Cardiac muscle cell (in vitro differentiated cells and primary cell): ENCODE measurements around the gene PCGF2. TPM values are rescaled to one million over a fixed set of nuclear protein-coding genes. Genes with fewer than 3 reads are reported as not detected.

ENCODE experiments used
- DNase-seq, 2 donors: peaks; one replicate each; pipeline versions ENCODE4 v3.0.0 to v3.0.0-alpha.2; 2010 to 2017; ENCODE audit warnings: low read depth in 1 of 2, low spot score in 1 of 2
- H3K27ac ChIP-seq: fragments of 200-600 bp; sonication (generic); 2 replicates; pipeline ENCODE4 v1.5.1; 2016
- H3K27me3 ChIP-seq: fragments of 200-600 bp; sonication (generic); 2 replicates; pipeline ENCODE4 v1.6.0; 2016; ENCODE audit warnings: control low read depth
- H3K36me3 ChIP-seq: fragments of 200-600 bp; sonication (generic); 2 replicates; pipeline ENCODE4 v1.5.1; 2016; ENCODE audit warnings: control low read depth
- H3K4me1 ChIP-seq: fragments of 200-600 bp; sonication (generic); 2 replicates; pipeline ENCODE4 v1.8.1; 2017; ENCODE audit warnings: low read depth, mild to moderate bottlenecking, mixed run types
- H3K4me3 ChIP-seq: fragments of 200-600 bp; sonication (generic); 2 replicates; pipeline ENCODE4 v1.5.1; 2016; ENCODE audit warnings: mild to moderate bottlenecking
- H3K9me3 ChIP-seq: fragments of 200-600 bp; sonication (generic); 2 replicates; pipeline ENCODE4 v1.5.1; 2017; ENCODE audit warnings: low read depth, mild to moderate bottlenecking, control low read depth
- polyA plus RNA-seq: library from polyadenylated mRNA; unstranded; fragments of >200 nt; fragmentation: Nextera tagmentation; extraction: Ambion mirVana; gene quantifications from 2 replicates; pipeline ENCODE4 v1.2.1, GENCODE V29; 2016
- total RNA-seq: library from RNA; depleted of rRNA; stranded (reverse); fragments of >200 nt; gene quantifications from 2 replicates; pipeline ENCODE4 v1.2.3, GENCODE V29; 2016
- TF ChIP-seq, protein P1 (sequence below): IDR thresholded peaks from 2 replicates; pipeline ENCODE4 v1.5.1; 2012; ENCODE audit warnings: low read depth, mild to moderate bottlenecking, low read length

Gene PCGF2
- total and polyA plus RNA-seq, 2 experiments from 2014 or later, result 12.2 to 21.7 TPM

DNA sequence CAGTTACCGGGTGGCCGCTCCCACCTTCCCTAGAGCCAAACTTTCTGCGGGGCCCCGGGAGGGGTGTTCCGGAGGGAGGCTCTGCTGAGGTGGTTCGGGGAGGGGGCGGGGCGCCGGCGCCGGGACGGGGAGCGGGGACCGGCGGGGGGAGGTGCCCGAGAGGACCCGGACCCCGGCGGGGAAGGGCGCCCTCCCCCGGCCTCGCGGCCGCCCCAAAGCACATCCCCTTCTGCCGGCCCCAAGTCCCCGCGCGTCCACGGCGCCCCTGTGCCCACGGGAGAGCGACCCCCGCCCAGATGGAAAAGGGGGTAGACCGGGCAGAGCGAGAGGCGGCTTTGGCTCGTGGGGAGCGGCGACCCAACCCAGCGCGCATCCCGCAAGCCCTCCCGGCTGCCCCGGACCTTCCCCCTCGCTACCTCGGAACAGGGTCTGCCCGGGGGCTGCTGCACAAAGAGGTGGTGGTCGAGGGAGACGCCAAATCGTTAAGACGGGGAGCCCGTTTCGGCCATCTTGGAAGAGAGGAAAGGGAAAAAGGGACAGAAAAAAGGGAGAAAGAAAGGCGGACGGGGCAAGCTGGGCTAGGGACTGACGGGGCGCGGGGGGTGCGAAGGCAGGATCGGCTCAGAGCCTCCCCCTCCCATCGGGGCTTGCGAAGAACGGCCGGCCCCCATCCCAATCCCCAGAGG is 530 bp downstream of the PCGF2 start:
- peaks cover 11% of the 10 kb centered on the region for H3K4me1 ChIP-seq
- H3K27ac ChIP-seq, result peak overlapping the region; percentile 76
- peak; percentile 48 to 61 for DNase-seq

DNA sequence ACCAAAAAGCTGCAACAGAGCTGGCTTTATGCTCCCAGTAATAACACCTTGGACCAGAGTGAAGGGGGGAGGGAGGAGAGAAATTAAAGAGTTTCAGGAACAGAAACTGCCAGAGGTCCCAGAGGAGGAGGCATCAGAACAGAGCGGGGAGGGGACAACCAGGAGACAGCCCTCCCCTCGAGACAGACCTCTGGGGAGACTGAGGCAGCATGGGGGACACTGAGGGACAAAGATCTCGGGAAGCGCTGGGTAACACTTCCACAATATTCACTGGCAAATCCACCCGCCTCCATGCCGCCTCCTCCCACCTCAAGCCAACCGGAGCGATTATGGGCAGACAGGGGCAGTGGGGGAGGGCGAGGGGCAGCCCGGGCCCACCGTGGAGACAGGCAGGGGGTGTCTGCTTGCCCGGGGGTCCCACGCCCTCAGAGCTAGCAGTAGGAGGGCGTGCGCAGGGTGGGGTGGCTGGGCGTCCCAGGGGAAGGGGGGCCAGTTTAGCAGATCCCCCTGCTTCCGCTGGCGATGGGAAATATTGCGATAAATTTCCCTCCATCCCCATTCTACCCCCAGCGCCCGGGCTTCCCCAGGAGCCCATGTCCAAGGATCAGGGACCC is 1.2 kb downstream of the PCGF2 start:
- Histone ChIP-seq H3K27ac (no peak overlapping the region), H3K9me3 (no peaks in the 10 kb centered on the region), H3K4me1 (peaks cover 18% of the 10 kb centered on the region), H3K27me3 (no peaks in the 10 kb centered on the region), H3K4me3 (peak overlapping the region; percentile 97), H3K36me3 (no peaks in the 10 kb centered on the region)
- no peak for DNase-seq
- TF ChIP-seq, protein P1, sequence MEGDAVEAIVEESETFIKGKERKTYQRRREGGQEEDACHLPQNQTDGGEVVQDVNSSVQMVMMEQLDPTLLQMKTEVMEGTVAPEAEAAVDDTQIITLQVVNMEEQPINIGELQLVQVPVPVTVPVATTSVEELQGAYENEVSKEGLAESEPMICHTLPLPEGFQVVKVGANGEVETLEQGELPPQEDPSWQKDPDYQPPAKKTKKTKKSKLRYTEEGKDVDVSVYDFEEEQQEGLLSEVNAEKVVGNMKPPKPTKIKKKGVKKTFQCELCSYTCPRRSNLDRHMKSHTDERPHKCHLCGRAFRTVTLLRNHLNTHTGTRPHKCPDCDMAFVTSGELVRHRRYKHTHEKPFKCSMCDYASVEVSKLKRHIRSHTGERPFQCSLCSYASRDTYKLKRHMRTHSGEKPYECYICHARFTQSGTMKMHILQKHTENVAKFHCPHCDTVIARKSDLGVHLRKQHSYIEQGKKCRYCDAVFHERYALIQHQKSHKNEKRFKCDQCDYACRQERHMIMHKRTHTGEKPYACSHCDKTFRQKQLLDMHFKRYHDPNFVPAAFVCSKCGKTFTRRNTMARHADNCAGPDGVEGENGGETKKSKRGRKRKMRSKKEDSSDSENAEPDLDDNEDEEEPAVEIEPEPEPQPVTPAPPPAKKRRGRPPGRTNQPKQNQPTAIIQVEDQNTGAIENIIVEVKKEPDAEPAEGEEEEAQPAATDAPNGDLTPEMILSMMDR, result no peak

More for the DNA sequence above, 530 bp downstream of the PCGF2 start:
- H3K9me3 ChIP-seq, result no peaks in the 10 kb centered on the region
- TF ChIP-seq, protein P1, result no peak
- no peaks in the 10 kb centered on the region for H3K27me3 ChIP-seq
- peak overlapping the region; percentile 97 for H3K4me3 ChIP-seq
- H3K36me3 ChIP-seq, result no peaks in the 10 kb centered on the region

DNA sequence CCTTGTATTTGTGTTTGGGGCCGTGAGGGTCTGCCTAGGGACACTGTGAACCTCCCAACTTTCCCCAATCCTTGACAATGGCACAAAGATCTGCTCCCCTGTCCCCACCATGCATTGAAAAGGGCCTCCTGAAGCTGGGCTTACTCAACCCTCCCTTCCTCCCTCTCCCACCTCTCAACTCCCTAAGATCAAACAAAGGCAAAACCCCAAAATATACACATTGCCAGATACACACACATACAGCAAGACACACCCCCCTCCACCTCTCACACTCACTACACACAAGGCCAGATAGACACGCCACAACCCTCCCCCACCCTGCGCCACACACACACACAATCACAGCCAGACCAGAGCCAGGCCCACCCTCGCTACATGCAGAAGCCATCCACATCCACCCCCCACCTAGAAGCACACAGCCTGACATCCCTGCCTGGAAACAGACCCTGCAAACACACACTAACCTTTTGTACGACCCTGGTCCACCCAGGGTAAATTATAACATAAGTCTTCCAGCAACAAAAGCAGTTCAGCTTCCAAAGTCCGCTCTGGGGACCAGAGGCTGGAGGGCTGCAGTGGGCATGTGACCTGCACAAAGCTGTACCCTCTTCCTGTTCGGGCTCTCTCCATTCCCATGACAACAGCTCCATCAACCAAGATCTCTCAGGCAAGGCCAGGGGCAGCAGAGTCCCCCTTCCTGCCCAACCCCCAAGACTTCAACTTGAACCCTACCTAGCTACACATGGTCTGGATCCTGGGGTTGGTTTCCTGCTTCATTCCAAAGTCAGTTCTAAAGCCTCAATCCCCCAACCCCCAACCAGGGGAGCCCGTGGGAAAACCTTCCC is 1.9 kb downstream of the PCGF2 start:
- Histone ChIP-seq H3K9me3 (no peaks in the 10 kb centered on the region), H3K36me3 (no peaks in the 10 kb centered on the region), H3K4me3 (peak overlapping the region; percentile 97), H3K27ac (no peak overlapping the region), H3K4me1 (peaks cover 20% of the 10 kb centered on the region), H3K27me3 (no peaks in the 10 kb centered on the region)
- TF ChIP-seq, protein P1, result no peak
- DNase-seq, result no peak

DNA sequence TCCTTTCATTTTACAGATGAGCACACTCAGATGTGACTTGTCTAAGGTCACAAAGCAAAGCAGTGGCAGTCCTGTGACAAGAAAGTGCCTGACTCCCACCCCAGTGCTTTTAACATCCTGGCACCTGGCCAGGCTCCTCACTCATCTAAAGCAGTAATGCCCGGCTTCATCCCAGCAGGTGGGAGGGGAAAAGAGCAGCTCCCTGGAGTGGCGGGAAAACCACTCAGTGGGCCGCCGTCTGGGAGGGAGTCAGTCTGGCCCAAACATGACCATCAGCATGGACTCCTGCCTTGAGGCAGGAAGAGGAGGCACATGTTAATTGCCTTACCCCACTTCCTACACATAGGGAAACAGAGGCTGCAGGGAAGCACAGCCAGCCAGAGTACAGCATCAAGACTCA is 2.6 kb downstream of the PCGF2 start:
- Histone ChIP-seq H3K9me3 (no peaks in the 10 kb centered on the region), H3K4me1 (peaks cover 19% of the 10 kb centered on the region), H3K27me3 (no peaks in the 10 kb centered on the region), H3K4me3 (no peak overlapping the region), H3K36me3 (no peaks in the 10 kb centered on the region), H3K27ac (no peak overlapping the region)
- TF ChIP-seq, protein P1, result no peak
- DNase-seq, result no peak

DNA sequence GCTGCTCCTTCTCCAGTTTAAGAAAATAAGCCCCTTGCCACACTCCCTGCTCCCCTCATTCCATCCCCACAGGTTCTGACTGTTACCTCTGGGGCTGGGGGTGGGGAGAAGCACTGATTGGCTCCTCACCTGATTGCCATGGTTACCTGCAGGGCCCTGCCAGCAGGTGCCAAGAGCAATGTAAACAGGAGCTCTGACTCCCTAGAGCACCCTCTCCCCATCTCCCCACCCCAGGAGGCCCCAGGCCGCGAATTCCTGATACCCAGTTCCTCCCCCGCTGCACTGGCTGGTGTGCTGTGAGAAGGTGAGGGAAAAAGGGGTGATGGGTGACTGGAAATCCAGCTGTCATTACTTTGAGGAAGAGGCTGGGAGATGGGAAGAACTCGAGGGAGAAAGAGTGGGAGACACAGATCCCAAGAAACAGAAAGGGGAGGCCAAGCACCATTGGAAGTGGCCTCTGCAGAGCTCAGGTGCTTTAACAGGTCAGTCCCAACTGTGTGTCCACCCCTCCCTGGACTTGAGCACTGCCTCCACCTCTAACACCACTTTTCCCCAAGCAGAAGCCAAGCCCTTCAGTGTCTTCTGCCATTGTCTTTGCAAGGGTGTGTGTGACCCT is 4.5 kb downstream of the PCGF2 start:
- Histone ChIP-seq H3K27me3 (no peaks in the 10 kb centered on the region), H3K36me3 (peaks cover 9% of the 10 kb centered on the region), H3K9me3 (no peaks in the 10 kb centered on the region), H3K4me1 (peaks cover 14% of the 10 kb centered on the region), H3K4me3 (no peak overlapping the region), H3K27ac (no peak overlapping the region)
- no peak for DNase-seq
- TF ChIP-seq, protein P1, result no peak
